ENCODE measurements around the gene CCDC40. TPM values are rescaled to one million over a fixed set of nuclear protein-coding genes. Genes with fewer than 3 reads are reported as not detected.

Gene CCDC40
- total and polyA plus RNA-seq, 12 donors = 2.1 to 15.7 (median 6.0) TPM

GRCh38 chr17:80025140-80025539, 11.3 kb upstream of the CCDC40 start:
- Histone ChIP-seq H3K9me3 (replicated peaks in 1 of 3) (no peaks in the 10 kb centered on the region), H3K4me3 (no peak overlapping the region), H3K27ac (no peak overlapping the region), H3K4me1 (replicated peaks in 1 of 2) (peaks cover 0 to 31% of the 10 kb centered on the region in 2 donors), H3K36me3 (replicated peaks in 1 of 2) (no peaks in the 10 kb centered on the region), H3K27me3 (no peaks in the 10 kb centered on the region)
- intact Hi-C loops (cut with DNase I) = no loop called here
- no peak for TF ChIP-seq POLR2A (IDR thresholded peaks at IDR 0.05)
- TF ChIP-seq, protein P1, sequence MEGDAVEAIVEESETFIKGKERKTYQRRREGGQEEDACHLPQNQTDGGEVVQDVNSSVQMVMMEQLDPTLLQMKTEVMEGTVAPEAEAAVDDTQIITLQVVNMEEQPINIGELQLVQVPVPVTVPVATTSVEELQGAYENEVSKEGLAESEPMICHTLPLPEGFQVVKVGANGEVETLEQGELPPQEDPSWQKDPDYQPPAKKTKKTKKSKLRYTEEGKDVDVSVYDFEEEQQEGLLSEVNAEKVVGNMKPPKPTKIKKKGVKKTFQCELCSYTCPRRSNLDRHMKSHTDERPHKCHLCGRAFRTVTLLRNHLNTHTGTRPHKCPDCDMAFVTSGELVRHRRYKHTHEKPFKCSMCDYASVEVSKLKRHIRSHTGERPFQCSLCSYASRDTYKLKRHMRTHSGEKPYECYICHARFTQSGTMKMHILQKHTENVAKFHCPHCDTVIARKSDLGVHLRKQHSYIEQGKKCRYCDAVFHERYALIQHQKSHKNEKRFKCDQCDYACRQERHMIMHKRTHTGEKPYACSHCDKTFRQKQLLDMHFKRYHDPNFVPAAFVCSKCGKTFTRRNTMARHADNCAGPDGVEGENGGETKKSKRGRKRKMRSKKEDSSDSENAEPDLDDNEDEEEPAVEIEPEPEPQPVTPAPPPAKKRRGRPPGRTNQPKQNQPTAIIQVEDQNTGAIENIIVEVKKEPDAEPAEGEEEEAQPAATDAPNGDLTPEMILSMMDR (IDR thresholded peaks at IDR 0.05) = no peak
- no peak for DNase-seq
- 67 to 81% (median 72%) methylated on average over 8 to 11 of the region's 11 CpGs for WGBS, 4 donors

DNA sequence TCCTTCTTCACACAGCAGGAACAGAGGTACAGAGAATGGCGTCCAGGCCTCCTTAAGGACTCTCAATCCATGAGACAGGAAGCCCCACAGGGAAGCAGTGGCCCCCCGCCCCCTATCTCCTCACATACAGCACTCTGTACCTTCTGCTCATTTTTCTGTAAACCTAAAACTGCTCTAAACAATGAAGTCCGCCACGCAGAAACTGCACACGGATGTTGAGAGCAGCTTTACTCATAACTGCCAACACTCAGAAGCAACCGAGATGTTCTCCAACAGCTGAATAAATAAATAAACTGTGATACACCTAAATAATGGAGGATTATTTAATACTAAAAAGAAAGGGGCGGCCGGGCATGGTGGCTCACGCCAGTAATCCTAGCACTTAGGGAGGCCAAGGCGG, 10.6 kb upstream of the CCDC40 start:
- Histone ChIP-seq H3K27me3 (no peaks in the 10 kb centered on the region), H3K4me1 (replicated peaks in 1 of 2) (peaks cover 0 to 38% of the 10 kb centered on the region in 2 donors), H3K27ac (no peak overlapping the region), H3K9me3 (replicated peaks in 1 of 3) (no peaks in the 10 kb centered on the region), H3K4me3 (no peak overlapping the region), H3K36me3 (replicated peaks in 1 of 2) (no peaks in the 10 kb centered on the region)
- 83 to 85% (median 84%) methylated on average over 10 of the region's 10 CpGs for WGBS, 4 donors
- no peak for DNase-seq
- TF ChIP-seq POLR2A (IDR thresholded peaks at IDR 0.05) = no peak
- TF ChIP-seq, protein P1 (IDR thresholded peaks at IDR 0.05) = no peak
- intact Hi-C loops (cut with DNase I) = no loop called here

DNA sequence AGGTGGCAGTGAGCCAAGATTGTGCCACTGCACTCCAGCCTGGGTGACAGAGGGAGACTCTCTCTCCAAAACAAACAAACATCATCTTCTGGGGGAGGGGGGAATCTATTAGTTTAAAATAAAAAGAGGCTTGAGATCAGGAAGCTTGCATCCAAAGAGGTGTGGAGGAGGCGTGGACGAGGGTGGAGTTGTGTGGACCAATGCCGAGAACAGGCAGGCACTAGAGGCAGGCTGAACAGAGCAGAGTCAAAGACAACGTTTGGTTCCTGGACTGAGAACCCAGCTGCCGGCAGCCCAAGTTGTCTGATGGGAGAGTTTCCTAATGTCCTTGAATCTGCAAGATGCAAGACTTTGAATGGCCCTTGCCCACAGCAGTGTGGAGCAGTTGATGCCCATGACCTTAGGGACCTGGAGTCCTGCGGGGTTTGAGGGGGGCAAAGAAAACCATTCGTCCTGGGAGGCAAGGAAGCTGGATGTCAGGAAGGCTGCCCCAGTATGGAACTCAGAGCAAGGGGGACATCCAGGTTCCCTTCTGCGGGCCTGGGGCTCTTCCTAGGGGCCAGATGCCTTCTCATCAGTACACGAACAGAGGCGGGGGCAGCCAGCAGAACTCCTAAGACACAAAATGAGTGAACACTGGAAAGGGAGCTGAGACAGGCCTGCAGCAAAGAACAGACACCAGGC, 9.9 kb upstream of the CCDC40 start:
- intact Hi-C loops (cut with DNase I) = no loop called here
- Histone ChIP-seq H3K27ac (no peak overlapping the region), H3K4me3 (no peak overlapping the region), H3K36me3 (replicated peaks in 1 of 2) (no peaks in the 10 kb centered on the region), H3K27me3 (no peaks in the 10 kb centered on the region), H3K4me1 (replicated peaks in 1 of 2) (peaks cover 0 to 41% of the 10 kb centered on the region in 2 donors), H3K9me3 (replicated peaks in 1 of 3) (no peaks in the 10 kb centered on the region)
- DNase-seq = no peak
- 62 to 72% (median 70%) methylated on average over 8 to 10 of the region's 10 CpGs for WGBS, 4 donors
- TF ChIP-seq, protein P1 (IDR thresholded peaks at IDR 0.05) = no peak
- no peak for TF ChIP-seq POLR2A (IDR thresholded peaks at IDR 0.05)

DNA sequence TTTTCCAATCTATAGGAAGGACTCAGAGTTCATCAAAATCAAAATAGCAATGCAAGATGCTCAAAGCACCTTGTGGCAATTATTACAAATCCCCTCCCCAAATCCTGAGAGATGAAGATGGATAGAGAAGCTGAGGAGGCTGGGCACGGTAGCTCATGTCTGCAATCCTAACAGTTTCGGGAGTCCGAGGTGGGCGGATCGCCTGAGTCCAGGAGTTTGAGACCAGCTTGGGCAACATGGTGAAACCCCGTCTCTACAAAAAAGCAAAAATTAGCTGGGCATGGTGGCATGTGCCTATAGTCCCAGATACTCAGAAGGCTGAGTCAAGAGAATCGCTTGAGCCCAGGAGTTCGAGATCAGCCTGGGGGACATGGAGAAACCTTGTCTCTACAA, 9.4 kb upstream of the CCDC40 start:
- H3K4me1 ChIP-seq (replicated peaks in 1 of 2) = peaks cover 0 to 42% of the 10 kb centered on the region in 2 donors
- WGBS, 4 donors = 91 to 97% (median 96%) methylated on average over 8 of the region's 8 CpGs
- intact Hi-C loops (cut with DNase I) = no loop called here
- H3K4me3 ChIP-seq = no peak overlapping the region
- H3K27me3 ChIP-seq = no peaks in the 10 kb centered on the region
- H3K27ac ChIP-seq = no peak overlapping the region
- no peaks in the 10 kb centered on the region for H3K9me3 ChIP-seq (replicated peaks in 1 of 3)
- TF ChIP-seq, protein P1 (IDR thresholded peaks at IDR 0.05) = no peak
- TF ChIP-seq POLR2A (IDR thresholded peaks at IDR 0.05) = no peak
- DNase-seq = no peak
- no peaks in the 10 kb centered on the region for H3K36me3 ChIP-seq (replicated peaks in 1 of 2)

Data from adrenal gland (tissue), 12 donors.